ENCODE data around the gene APOBEC4.

The APOBEC4 gene

GRCh38 chr1:183597656-183598347 is 55.3 kb downstream of the APOBEC4 start:
- no peak for DNase-seq

GRCh38 chr1:183596500-183596899 is 56.6 kb downstream of the APOBEC4 start:
- no peak for DNase-seq
